Peyer's patch (tissue), 4 donors: ENCODE results near the gene DNAJC4.

Source experiments
- CTCF ChIP-seq, 6 experiments: fragments of 450-650 bp in 4 of 6; fragments of 200-600 bp in 2 of 6; sonication (generic) in 1 of 6; IDR thresholded peaks; one replicate each; pipeline ENCODE4 v1.5.1; 2017 to 2019; ENCODE audit warnings: antibody characterized with exemption in 6 of 6, mild to moderate bottlenecking in 3 of 6, moderate library complexity in 1 of 6
- POLR2A ChIP-seq, 2 donors: fragments of 450-650 bp; IDR thresholded peaks; one replicate each; pipeline ENCODE4 v1.5.1; 2017; ENCODE audit warnings: antibody characterized with exemption in 2 of 2, mild to moderate bottlenecking in 2 of 2, moderate library complexity in 2 of 2

GRCh38 chr11:64202992-64203391, 27.4 kb upstream of the DNAJC4 start:
- TF ChIP-seq CTCF (IDR thresholded peaks at IDR 0.05) (no peak), POLR2A (IDR thresholded peaks at IDR 0.05) (no peak)
